Fibroblast of skin of left quadriceps (primary cell): Measurements from ENCODE around the gene CSF2.
A peak's percentile ranks its signal among the peaks of the same experiment; 100 is the strongest.

Experiments
- DNase-seq, 2 experiments: peaks; one replicate each; pipeline ENCODE4 v3.0.0-alpha.2; 2013; ENCODE audit warnings: low read depth in 2 of 2

Gene CSF2

DNA sequence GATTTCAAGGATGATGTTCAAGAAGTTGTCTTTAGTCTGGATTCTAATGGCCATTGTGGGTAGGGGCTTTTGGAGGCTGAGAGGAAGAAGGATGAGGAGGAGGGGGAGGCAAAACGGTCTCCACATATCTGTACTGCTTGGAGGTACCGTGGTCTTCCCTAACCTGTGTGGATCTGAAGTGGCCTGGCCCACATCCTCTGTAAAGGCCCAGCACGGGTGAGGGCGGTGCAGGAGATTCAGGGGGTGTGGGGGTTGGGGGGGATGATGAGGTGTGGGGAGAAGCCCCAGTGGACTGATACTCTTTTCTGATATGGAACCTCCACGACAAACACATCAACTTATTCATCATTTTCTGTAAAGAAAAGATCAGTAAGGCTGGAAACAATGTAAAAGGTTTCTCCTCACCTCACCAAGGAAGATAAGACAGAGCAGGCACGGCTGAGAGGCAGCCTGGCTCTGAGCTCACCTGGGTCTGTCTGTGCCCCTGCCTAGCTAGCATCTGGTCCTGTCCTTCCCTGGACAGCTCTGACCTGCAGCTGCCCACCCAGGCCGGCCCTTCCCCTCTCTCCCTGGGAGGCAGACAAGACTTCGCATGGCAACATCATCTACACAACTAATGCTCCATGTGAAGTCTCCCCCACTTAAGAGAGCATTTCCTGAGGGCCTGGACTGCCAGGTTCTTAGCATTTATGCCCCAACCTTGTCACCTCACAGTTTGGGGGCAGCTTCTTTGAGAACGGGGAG, 18.7 kb upstream of the CSF2 start:
- no peak for DNase-seq

DNA sequence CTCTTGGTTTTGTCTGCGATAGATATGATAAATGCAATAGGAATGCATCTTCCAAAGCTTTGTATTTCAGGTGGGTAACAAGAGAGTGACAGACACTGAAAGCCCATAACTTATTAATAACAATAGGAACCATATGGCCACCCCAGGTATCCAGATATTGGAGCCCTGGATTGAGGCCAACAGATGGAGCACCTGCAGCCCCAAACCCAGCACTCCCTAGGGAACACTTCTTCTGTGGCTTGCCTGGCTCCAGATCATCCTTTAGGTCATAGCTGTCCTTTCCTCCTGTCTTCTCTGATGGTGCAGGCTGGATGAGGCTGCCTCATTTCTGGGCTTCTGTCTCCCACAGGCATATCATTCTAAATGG, 18.2 kb upstream of the CSF2 start:
- no peak for DNase-seq

DNA sequence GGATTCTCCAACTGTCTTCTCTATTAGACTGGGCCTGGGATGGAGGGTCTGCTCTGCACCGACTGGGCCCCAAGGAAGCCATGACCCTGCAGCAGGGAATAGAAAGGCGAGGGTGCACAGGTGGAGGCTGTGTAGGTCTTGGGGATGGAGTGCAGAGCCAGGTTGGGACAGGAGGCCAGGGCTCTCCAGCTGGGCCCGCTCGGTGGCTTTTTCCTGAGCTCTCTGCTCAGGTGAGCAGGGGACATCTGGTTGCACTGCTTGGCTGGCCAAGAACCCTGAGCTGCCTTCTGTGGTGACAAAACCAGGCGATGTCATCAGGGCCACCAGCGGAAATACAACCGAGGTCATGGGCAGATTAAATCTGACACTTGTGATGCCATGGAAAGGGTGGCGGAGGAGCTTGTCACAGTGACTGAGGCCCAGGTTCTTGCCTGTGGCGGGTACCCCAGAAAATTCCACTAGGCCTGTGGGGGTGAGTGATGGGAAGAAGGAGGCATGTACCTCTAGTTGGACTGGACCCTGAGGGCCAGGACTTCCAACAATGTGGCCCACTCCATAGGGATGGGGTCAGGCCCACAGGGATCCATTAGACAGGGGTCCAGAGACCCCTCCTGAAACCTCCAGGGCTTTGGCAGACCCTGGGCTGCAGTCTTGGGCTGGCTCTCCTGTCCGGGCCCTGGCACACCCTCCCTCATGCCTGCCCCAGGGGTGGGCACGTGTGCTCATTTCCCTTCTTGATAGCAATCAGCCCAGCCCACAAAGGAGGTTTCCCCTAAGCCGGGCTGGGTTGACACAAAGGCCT, 17.6 kb upstream of the CSF2 start:
- no peak for DNase-seq

DNA sequence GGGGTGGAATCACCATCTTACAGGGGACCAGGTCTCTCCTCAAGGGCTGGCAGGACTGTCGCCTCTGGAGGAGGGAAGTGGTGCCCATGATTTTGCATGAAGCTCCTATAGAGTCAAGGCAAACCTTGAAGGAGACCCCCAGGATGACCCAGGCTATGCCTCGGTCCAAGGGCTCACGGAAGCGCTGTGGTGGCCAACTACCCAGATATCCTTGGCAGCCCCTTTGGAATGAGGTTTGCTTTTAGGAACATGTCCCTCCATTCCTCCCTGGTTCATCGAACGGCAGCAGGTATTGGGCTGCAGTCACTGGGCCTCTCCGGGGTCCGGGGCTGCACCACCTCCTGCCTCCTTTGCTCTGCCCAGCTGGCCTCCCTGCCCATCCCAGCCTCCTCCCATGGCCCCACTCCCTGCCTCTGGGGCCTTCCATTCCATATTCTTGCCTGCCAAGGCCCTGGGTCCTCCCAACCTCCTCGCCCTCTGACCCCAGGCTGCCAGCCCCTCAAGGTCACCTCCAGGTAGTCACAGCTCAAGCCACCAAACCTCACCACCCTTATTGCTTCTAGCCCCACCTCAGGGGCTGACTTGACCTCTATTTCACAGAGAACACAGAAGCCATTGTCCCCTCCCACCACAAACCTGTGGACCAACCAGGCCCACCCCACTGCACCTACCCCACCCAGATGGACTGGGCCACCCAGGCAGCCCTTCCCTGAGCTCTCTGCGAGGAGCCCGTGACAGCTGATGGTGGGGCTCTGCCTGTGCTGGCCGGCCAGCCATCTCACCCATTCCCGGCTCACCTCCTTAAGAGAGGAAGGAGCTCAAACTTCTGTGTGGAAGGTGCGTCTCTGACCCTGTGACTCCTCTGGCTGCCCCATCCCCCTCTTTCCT, 16.7 kb upstream of the CSF2 start:
- DNase-seq, result no peak

DNA sequence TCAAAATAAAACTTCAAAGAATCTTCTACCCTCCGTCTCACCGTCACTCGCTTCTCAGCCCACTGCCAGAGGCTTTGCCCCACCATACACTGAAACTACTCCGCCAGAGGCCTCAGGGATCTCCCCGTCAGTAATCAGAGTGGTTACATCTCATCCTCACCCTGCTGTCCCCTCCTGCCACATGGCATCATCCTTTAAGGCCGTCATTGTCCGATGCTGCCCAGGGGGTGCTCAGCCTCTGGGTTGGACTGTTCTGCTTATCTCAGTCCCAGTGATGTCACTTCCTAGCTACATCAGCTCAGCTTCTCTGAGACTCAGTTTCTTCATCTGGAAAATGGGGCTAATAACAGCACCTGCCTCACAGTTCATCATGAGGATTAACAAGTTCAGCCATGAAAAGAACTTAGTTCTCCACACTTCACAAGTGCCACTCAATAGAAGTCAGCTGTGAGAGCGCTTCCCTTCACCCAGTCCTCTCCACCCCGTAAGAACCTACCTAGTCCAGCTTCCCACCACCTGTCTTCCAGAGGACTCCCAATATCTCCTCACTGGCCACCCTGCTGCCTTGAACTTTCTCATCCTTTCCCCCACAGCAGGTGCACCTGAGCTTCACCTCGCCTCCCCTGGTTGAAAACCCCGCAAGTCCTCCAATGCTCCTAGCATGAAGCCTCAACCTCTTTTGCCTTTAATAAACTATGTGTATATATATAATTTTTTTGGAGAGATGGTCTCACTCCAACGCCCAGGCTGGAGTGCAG, 15.9 kb upstream of the CSF2 start:
- no peak for DNase-seq

DNA sequence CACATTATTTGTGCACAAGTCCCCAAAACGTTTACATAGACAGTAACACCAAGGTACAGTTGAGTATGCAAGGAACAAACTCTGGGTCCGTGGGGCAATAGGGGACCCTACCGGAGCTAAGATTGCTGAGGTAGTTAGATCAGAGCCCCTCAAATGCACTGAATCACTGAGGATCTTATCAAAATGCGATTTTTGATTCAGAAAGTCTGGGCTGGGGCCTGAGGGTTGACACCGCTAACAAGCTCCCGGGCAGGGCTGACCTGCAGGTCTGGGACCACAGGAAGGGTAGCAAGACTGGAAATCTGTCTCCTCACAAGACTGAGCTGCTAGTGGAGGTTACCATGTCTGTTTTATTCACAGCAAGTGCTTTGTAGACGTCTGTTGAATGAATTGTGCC, 14.9 kb upstream of the CSF2 start:
- no peak for DNase-seq

DNA sequence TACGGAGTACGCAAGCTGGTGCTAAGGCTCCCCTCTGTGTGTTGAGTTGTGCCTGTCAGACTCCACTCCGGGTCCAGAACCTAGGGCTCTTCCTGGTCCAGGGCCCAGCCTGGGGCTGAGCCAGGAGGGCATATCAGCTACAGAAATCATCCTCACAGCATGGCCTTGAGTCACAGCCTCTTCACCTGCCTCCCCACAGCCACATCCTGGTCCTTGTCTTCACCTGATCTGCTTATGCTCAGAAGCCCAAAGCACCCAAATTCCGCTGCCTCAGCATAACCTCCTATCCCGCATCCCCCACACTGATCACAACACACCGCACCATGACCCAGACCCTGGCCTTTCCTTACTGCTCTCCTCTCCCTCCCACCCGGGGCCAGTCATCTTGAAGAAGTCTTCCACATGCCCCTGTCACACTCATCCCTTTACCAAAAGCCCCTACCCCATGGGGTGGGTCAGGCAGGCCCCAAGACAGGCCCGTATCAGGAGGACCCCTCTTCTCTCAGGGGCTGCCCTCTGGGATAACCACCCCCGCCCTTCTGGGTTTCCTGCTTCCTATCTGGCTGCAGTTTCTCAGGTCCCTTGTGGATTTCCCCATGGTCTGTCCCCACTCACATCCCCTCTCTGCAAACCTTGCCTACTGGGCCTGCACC, 14.4 kb upstream of the CSF2 start:
- DNase-seq, result no peak

DNA sequence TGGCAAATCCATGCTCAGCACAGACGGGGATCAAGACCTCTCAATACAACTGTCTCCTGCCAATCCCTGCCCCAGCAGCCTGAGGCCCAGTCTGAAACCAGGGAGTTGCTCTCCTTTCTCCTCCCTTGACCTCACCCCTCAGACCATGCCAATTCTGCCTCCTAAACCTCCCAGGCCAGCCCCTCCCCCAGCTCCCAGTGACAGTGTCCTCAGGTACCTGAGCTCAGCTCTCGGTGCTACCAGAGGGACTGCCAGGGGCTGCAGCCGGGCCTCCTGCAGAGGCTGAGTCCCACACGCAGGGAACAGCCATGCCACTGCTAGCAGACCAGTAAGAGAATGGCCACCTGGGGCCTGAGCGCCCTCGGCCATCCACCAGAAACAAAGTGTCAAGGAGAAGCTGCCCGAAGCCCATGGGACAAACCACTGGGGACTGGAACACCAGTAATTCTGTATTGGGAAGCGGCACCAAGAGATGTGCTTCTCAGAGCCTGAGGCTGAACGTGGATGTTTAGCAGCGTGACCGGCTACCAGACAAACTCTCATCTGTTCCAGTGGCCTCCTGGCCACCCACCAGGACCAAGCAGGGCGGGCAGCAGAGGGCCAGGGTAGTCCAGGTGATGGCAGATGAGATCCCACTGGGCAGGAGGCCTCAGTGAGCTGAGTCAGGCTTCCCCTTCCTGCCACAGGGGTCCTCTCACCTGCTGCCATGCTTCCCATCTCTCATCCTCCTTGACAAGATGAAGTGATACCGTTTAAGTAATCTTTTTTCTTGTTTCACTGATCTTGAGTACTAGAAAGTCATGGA, 13.7 kb upstream of the CSF2 start:
- no peak for DNase-seq

DNA sequence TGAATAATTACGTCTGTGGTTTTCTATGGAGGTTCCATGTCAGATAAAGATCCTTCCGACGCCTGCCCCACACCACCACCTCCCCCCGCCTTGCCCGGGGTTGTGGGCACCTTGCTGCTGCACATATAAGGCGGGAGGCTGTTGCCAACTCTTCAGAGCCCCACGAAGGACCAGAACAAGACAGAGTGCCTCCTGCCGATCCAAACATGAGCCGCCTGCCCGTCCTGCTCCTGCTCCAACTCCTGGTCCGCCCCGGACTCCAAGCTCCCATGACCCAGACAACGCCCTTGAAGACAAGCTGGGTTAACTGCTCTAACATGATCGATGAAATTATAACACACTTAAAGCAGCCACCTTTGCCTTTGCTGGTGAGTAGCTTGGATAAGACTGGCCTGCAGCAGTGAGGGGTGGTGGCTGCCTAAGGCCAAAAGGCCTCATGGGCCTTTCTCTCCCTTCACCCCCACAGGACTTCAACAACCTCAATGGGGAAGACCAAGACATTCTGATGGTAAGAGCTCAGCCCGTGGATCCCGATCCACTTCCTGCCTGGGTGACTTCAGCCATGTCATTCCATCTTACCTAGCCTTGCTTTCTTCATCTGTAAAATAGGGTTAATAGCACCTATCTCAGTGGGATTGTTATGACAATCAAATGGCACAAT, 13.0 kb upstream of the CSF2 start, which contains the start of gene IL3:
TSS of gene IL3 (plus strand) at position 155 of the 661 bp plus-strand sequence. CDS start at position 207, 52 bp downstream.
- DNase-seq, result no peak

DNA sequence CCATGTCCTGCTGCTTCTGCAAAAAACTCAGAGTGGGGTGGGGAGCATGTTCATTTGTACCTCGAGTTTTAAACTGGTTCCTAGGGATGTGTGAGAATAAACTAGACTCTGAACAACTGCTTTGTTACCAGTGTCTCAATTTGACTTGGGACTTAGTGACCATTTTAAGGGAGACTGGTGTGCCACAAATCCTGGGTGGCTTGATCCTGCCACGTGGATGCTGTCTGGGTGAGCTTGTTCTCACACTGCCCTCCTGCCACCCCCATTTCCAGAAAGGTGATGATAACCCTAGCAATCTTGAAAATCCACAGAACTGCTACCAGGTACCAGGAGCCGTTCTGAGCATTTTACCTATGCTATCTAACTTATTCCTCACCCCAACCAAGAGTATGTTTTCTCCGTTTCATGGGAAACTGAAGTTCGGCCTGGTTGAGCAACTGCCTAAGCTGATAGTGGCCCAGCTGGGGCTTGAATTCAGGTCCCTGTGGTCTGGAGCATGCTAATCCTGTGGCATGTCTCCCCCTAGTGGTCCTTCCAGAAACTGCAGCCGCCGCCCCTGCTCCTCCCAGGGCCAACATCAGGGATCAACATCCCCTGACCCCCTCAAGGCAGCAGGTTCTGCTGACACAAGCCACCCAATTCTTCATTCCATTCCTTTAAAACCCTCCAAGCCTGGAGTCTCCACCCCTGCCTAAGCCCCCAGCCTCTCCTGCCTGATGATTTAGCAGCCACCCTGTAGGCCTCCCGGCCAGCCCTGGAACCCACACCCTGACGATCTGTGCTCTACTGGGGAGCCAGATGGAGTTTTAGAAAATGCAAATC, 10.3 kb upstream of the CSF2 start:
- peak in 1 of 2 experiments; percentile 20 for DNase-seq

DNA sequence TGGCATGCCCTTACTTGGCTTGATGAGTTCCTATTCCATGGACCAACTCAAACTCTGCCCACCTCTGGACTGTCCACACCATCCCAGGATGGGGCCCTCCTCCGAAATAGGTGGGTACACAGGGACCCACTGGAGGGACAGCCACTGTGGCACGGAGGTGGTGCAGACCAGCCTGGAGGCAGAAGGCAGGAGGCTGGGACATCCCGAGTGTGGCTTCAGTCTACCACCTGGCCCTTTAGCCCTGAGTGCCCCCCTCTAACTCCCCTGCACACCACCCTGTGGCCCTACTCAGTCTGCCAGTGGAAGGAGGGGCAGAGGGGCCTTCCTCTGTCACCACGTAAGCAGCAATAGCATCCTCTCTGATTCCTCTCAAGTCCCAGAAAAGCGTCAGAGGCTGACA, 9.4 kb upstream of the CSF2 start:
- no peak for DNase-seq

DNA sequence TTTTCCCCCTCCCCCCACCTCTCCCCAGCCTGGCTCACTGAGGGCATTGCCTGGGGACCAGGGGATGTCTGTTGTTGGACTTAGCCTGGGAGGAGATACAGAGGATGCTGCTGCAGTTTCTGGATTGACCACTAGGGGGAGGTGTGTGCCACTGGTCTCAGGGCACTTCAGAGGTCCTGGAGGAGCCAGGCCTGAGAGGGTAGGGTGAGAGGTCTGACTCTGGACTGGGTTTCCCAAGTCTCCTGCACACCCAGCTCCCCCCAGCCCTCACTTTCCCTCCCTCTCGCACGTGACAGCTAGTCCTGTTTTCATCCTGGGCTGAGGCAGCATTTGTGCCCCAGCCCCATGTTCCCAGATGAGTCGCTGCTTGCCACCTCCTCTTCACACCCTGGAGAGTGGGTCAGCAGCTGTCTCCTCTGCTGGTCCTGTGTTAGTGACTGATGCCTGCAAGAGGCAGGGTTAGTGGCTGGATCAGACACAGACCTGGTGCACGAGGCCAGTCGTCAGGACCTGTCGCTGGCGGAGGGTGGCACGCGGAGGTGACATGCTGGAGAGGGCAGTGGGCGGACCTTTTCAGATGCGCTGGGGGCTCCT, 8.8 kb upstream of the CSF2 start:
- peak; percentile 21 to 26 for DNase-seq

DNA sequence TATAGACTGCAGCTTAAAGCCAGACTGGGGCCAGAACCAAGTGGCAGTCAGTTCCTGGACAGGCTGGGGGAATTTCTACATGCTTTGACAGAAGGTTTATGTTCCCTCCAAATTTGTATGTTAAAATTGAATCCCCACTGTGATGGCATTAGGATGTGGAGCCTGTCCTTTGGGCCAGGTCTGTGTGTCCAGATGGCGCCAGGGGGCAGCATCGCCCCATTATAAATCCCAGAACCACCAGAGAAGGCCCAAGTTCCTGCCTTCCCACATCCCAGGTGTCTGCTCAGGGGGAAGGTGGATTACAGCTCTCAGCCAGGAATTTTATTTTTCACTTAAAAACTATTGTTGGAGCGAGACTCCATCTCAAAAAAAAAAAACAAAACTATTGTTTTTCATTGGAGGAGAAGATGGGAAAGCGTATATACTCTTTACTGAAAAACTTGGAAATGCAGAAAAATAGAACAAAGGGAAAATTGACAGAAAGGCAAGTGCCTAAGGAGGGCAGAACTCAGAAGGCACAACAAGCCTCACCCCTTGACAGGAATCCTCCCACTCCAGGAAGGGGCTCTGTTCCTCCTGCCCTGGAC, 8.1 kb upstream of the CSF2 start:
- DNase-seq, result peak; percentile 27 to 31

DNA sequence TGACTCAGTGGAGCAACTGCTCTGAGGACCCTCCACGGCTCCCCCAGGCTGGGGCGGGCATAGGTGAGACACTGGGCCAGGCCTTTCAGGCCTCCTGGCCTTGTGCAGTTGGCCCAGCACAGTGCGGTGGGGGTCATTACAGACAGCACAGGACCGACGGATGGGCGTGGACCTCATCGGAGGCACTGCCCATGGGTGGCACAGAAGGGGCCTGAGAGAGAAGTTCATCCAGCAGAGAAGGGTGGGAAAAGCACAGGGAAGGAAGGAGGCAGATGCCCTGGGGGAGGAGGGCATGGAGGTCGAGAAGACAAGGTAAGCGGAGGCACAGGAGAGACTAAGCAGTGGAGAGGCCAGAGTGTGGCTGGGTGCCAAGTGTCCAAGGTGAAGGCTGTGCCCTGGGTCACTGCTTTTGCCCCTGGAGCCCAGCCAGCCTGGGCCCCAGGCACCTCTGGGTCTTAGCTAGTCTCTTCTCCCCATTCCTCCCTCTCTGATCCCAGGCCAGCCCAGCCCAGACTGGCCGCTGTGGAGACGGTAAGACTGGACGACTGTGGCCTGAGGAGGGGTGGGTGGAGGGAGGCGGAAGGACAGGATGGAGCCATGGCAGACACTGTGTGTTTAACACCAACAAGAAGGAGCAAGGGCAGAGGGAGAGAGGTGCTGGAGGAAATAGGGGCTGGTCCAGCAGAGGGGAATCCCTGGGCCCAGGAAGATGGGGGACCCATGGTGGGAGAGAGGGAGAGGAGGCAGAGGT, 7.5 kb upstream of the CSF2 start:
- no peak for DNase-seq

DNA sequence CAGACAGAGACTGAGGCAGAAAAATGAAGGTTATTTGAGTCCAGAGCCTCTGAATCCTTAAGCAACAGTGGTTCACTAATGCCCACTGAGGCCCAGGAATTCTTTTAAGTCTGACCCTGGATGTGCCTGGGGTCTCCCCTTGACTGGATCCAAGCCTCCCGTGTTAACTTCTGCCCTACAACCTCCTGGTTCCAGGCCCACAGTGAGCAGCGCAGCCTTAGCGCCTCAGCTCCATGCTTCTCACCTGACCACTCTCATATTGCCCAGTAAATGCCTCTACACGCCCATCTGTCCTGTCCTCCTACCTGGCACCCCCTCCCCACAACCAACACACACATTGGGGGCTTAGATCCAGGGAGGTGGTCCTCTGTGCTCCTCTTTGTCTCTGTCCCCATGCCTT, 6.7 kb upstream of the CSF2 start:
- no peak for DNase-seq

DNA sequence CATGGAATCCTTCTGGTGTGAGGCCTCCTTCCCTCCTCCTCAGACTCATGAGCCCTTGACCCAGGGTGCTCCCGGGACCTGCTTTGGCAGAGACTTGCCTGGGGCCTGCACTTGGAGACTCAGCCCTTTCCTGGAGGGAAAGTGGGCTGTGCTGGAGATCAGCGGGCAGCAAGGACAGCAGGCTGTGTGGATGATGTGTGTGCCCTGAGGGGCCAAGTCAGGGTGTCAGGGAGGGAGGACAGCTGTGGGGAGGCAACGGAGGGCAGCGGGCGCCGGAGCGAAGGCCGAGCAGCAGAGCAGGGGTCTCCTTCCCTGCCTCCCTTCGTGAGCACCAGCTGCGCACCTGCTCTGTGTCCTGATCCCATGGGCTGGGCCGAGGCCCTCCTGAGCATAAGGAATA, 6.1 kb upstream of the CSF2 start:
- DNase-seq, result no peak
